Liver (tissue), 3 donors: ENCODE data around the gene PITPNC1.

Source experiments
- EGR1 ChIP-seq, 2 donors: IDR thresholded peaks; 2 replicates each; pipeline ENCODE4 v1.6.1; 2016 to 2018; ENCODE audit warnings: antibody characterized with exemption in 2 of 2, low read depth in 2 of 2
- GABPA ChIP-seq, 2 donors: IDR thresholded peaks in 1 of 2; conservative IDR thresholded peaks in 1 of 2; 2 replicates each; pipeline ENCODE4 v1.6.1; 2016; ENCODE audit warnings: antibody characterized with exemption in 2 of 2, mild to moderate bottlenecking in 1 of 2, moderate library complexity in 1 of 2
- MAX ChIP-seq: IDR thresholded peaks from 2 replicates; pipeline ENCODE4 v1.6.1; 2016; ENCODE audit warnings: antibody characterized with exemption
- SP1 ChIP-seq: IDR thresholded peaks from 2 replicates; pipeline ENCODE4 v1.6.1; 2018; ENCODE audit warnings: antibody characterized with exemption, mild to moderate bottlenecking
- TAF1 ChIP-seq: conservative IDR thresholded peaks from 2 replicates; pipeline ENCODE4 v1.6.1; 2016; ENCODE audit warnings: antibody characterized with exemption, mild to moderate bottlenecking
- ZBTB33 ChIP-seq: IDR thresholded peaks from 2 replicates; pipeline ENCODE4 v1.6.1; 2016; ENCODE audit warnings: antibody characterized with exemption
- TF ChIP-seq, protein P1 (sequence below): fragments of 150-350 bp; IDR thresholded peaks from 2 replicates; pipeline ENCODE4 v1.5.1; 2017; ENCODE audit warnings: improper control_type of control experiment, low read depth, low read length; ENCODE audit not compliant: missing input control
- TF ChIP-seq, protein P2 (sequence below): IDR thresholded peaks from 2 replicates; pipeline ENCODE4 v1.6.1; 2016; ENCODE audit warnings: antibody characterized with exemption, mild to moderate bottlenecking
- donor health status: healthy.
- donor health status: healthy.

DNA sequence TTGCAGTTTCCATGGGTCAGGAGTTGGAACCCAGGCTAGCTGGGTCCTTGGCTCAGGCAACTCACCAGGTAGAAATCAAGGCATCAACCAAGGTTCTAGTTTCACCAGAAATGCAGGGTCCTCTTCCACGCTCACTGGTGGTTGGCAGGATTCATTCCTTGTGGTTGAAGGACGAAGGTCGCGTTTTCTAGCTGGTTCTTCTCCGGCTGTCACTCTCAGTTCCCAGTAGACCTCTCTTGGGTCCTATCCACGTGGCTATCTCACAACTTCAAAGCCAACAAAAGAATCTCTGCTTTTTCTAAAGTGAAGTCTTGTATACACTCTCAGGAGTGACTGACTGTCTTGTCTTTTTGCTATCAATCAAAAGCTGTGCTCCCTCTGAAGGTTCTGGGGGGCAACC is 194.4 kb downstream of the PITPNC1 start:
- TF ChIP-seq GABPA (IDR thresholded peaks at IDR 0.05 in 1 of 2, conservative IDR thresholded peaks at IDR 0.05 in 1 of 2) (no peak), EGR1 (IDR thresholded peaks at IDR 0.05; ENCODE audit: low read depth in 2 of 2) (no peak), ZBTB33 (no peak), MAX (no peak), TAF1 (no peak), SP1 (no peak)
- TF ChIP-seq, protein P1, sequence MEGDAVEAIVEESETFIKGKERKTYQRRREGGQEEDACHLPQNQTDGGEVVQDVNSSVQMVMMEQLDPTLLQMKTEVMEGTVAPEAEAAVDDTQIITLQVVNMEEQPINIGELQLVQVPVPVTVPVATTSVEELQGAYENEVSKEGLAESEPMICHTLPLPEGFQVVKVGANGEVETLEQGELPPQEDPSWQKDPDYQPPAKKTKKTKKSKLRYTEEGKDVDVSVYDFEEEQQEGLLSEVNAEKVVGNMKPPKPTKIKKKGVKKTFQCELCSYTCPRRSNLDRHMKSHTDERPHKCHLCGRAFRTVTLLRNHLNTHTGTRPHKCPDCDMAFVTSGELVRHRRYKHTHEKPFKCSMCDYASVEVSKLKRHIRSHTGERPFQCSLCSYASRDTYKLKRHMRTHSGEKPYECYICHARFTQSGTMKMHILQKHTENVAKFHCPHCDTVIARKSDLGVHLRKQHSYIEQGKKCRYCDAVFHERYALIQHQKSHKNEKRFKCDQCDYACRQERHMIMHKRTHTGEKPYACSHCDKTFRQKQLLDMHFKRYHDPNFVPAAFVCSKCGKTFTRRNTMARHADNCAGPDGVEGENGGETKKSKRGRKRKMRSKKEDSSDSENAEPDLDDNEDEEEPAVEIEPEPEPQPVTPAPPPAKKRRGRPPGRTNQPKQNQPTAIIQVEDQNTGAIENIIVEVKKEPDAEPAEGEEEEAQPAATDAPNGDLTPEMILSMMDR, result no peak
- TF ChIP-seq, protein P2, sequence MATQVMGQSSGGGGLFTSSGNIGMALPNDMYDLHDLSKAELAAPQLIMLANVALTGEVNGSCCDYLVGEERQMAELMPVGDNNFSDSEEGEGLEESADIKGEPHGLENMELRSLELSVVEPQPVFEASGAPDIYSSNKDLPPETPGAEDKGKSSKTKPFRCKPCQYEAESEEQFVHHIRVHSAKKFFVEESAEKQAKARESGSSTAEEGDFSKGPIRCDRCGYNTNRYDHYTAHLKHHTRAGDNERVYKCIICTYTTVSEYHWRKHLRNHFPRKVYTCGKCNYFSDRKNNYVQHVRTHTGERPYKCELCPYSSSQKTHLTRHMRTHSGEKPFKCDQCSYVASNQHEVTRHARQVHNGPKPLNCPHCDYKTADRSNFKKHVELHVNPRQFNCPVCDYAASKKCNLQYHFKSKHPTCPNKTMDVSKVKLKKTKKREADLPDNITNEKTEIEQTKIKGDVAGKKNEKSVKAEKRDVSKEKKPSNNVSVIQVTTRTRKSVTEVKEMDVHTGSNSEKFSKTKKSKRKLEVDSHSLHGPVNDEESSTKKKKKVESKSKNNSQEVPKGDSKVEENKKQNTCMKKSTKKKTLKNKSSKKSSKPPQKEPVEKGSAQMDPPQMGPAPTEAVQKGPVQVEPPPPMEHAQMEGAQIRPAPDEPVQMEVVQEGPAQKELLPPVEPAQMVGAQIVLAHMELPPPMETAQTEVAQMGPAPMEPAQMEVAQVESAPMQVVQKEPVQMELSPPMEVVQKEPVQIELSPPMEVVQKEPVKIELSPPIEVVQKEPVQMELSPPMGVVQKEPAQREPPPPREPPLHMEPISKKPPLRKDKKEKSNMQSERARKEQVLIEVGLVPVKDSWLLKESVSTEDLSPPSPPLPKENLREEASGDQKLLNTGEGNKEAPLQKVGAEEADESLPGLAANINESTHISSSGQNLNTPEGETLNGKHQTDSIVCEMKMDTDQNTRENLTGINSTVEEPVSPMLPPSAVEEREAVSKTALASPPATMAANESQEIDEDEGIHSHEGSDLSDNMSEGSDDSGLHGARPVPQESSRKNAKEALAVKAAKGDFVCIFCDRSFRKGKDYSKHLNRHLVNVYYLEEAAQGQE, result no peak
